Endometrial microvascular endothelial cells (primary cell): ENCODE data around the gene ELP2. TPM values are rescaled to one million over a fixed set of nuclear protein-coding genes. Genes with fewer than 3 reads are reported as not detected.
"Not testable (repeated sequence)": the region's sequence is repeated elsewhere in the genome, so short reads cannot be mapped to it uniquely, and the experiment has no call there.

Source experiments
- in situ Hi-C: cut with HindIII; loops from 2 replicates; pipeline ENCODE4 v1.10.0; 2017; ENCODE audit warnings: low sequenced_read_pairs, low pct_unique_long_range_greater_than_20kb; ENCODE audit errors: inconsistent ontology term
- total RNA-seq: library from RNA; depleted of rRNA; stranded (reverse); fragments of >200 nt; gene quantifications from one replicate; pipeline ENCODE4 v1.2.3, GENCODE V29; 2015; ENCODE audit errors: inconsistent ontology term

ELP2 gene
- total RNA-seq, 1 donor from 2014 or later, result 44.7 TPM

- in situ Hi-C loops, result no loop called here
Observed at GRCh38 chr18:36203360-36203895, 73.7 kb downstream of the ELP2 start.

DNA sequence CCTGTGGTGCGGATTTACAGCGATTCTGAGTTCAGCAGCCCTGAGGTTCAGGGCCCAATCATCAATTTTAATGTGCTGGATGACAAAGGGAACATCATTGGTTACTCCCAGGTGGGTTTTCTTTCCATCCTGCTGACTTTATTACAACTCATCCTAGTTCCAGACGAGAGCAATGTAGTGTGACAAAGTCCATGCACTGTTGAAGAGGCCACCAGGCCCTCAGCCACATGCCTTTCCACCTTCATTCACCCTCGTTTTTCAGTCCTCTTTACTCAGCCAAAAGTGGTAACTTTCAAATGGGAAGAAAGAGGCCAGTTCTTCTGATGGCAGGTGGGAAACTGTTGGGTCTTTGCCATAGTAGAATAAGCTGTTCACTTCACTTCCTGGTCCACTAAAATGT is 75.5 kb downstream of the ELP2 start:
- in situ Hi-C loops, result no loop called here

DNA sequence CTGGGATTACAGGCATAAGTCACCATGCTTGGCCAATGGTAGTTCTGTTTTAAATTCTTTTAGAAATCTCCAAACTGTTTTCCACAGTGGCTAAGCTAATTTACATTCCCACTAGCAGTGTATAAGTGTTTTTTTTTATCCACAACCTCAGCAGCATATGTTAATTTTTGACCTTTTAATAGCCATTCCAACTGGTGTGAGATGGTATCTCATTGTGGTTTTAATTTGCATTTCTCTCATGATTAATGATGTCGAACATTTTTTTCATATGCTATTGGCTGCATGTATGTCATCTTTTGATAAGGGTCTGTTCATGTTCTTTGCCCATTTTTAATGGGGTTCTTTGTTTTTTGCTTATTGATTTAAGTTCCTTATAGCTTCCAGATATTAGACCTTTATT is 77.6 kb downstream of the ELP2 start:
- in situ Hi-C loops, result no loop called here

GRCh38 chr18:36207969-36208368 is 78.3 kb downstream of the ELP2 start:
- in situ Hi-C loops, result not testable (repeated sequence)

DNA sequence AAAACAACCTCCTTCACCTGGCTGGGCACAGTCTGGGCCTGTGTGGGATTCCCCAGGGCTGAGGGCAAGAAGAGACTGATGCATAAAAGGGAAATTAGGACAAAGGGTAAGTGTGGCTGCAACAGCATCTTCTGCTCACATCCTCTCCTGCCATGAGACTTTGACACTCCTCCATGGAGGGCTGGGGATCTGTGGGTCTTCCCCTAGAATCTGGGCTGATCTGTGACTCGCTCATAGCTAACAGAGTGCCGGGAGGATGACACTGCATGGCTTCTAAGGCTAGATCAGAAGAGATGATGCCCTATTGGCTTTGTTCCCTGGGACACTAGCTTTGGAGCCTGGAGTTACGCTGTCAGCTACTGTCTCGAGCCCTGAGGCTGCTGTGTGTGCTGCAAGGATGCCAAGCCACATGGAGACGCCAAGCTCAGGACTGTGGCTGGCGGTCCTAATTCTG is 81.9 kb downstream of the ELP2 start:
- in situ Hi-C loops, result no loop called here

GRCh38 chr18:36212301-36213171 is 82.8 kb downstream of the ELP2 start:
- in situ Hi-C loops, result no loop called here

DNA sequence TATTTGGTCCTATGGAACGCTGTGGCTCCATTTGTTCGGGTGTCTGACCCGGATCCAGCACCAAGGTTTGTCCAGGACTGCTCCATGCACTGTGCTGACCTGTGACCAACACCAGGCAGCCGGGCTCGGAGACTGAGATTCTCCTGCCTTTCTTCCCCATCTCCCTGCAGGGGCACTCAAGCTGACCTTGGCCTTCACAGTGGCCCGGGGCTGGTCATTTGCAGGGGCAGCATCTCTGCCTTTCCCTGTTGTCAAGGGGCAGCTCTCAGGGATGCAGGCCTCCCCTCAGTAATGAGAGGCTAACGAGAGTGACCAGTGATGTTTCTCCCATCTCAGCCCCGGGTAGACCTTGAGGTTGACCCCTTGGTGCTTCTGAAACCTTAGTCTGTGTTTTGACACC is 85.1 kb downstream of the ELP2 start:
- in situ Hi-C loops, result no loop called here

DNA sequence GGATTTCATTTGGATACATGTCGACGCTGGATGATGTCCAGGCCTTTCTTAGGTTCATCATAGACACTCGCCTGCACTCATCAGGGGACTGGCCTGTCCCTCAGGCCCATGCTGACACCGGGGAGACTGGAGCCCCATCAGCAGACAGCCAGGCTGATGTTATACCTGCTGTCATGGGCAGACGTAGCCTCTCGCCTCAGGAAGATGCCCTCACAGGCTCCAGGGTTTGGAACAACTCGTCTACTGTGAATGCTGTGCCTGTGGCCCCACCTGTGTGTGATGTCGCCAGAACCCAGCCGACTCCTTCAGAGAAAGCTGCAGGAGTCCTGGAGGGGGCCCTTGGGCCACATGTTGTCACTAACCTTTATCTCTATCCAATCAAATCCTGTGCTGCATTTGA is 85.9 kb downstream of the ELP2 start:
- in situ Hi-C loops, result no loop called here

- in situ Hi-C loops, result no loop called here
Observed at GRCh38 chr18:36217348-36217747, 87.6 kb downstream of the ELP2 start.

DNA sequence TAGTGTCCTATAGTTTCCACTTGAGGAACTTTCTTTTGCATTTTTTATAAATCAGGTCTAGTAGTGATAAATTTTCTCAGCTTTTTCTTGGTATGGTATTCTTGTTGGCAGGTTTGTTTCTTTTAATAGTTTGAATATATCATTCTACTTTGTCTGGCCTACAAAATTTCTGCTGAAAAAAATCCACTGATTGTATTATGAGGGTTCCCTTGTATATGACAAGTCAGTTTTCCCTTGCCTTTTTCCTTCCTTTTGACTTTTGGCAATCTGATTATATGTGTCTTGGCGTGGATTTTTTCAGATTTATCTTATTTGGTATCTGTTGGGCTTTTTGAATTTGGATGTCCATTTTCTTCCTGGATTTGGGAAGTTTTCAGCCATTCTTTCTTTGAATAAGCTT is 99.5 kb downstream of the ELP2 start:
- in situ Hi-C loops, result no loop called here

Other genes starting within 250 kb of the ELP2 start
- gene RPRD1A, start 62.3 kb upstream of the ELP2 start, total RNA-seq, result 44.2 TPM
- 13.5 TPM for gene SLC39A6, start 559 bp upstream of the ELP2 start, total RNA-seq
- 5.2 TPM for gene MOCOS, start 57.6 kb downstream of the ELP2 start, total RNA-seq
- 0.93 TPM for gene FHOD3, start 167.8 kb downstream of the ELP2 start, total RNA-seq